HepG2 (cell line): ENCODE data around the gene MTFR1L.

Source experiments
- GTF2F1 ChIP-seq: fragments of 150-350 bp; IDR thresholded peaks from 2 replicates; pipeline ENCODE4 v1.6.1; 2014; ENCODE audit warnings: low read length
- MAZ ChIP-seq, 2 experiments: sonication (generic) in 1 of 2; formaldehyde crosslinking in 1 of 2; IDR thresholded peaks; 2 replicates each; pipeline versions ENCODE4 v1.5.0 to v1.6.1; 2012 to 2020; ENCODE audit warnings: low read depth in 2 of 2, mild to moderate bottlenecking in 2 of 2, borderline replicate concordance in 1 of 2, improper control_type of control experiment in 1 of 2, low read length in 1 of 2, missing genetic modification reagents in 1 of 2, moderate library complexity in 1 of 2
- MYC ChIP-seq: sonication (generic); formaldehyde crosslinking; IDR thresholded peaks from 2 replicates; pipeline ENCODE4 v1.9.0; 2021; ENCODE audit warnings: missing genetic modification reagents, borderline replicate concordance
- STAG1 ChIP-seq: sonication (generic); formaldehyde crosslinking; IDR thresholded peaks from 2 replicates; pipeline ENCODE4 v1.4.0; 2020; ENCODE audit warnings: missing genetic modification reagents
- TARDBP ChIP-seq: sonication (generic); formaldehyde crosslinking; IDR thresholded peaks from 2 replicates; pipeline ENCODE4 v1.8.0; 2022; ENCODE audit warnings: mild to moderate bottlenecking, missing genetic modification reagents
- ZNF124 ChIP-seq: sonication (generic); formaldehyde crosslinking; IDR thresholded peaks from 2 replicates; pipeline ENCODE4 v1.4.0; 2020; ENCODE audit warnings: missing genetic modification reagents
- ZNF451 ChIP-seq: sonication (generic); formaldehyde crosslinking; IDR thresholded peaks from 2 replicates; pipeline ENCODE4 v1.5.0; 2020; ENCODE audit warnings: mild to moderate bottlenecking, missing genetic modification reagents
- TF ChIP-seq, protein P1 (sequence below): sonication (generic); formaldehyde crosslinking; IDR thresholded peaks from 2 replicates; pipeline ENCODE4 v1.5.0; 2020; ENCODE audit warnings: mild to moderate bottlenecking, missing genetic modification reagents, moderate library complexity

DNA sequence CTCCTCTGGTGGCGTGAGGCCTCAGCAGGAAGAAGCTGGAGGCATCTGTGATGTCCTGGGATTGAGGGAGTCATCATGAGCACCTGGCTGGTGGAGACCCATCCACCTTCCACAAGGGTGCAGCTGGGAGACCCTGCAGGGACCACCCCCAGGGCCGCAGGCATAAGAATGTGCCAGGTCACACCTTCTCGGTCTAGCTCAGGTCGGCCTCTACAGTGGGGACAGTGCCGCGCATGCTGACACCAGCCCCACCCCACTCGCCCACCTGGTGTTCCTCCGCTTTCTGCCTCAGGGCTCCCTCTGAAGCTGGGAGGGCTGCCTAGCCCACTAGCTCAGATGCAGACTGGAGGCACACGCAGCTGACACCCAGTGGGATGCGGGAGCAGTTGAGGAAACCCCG lies 61.5 kb downstream of the MTFR1L start:
- no peak for TF ChIP-seq MYC (CRISPR knock-in tag)
- no peak for TF ChIP-seq GTF2F1
- TF ChIP-seq ZNF451: no peak
- TF ChIP-seq ZNF124 (CRISPR knock-in tag): no peak
- TF ChIP-seq MAZ (IDR thresholded peaks at IDR 0.05; ENCODE audit: borderline replicate concordance, low read depth, low read length): no peak
- no peak for TF ChIP-seq MAZ (CRISPR knock-in tag; IDR thresholded peaks at IDR 0.05; ENCODE audit: low read depth)
- TF ChIP-seq, protein P1, sequence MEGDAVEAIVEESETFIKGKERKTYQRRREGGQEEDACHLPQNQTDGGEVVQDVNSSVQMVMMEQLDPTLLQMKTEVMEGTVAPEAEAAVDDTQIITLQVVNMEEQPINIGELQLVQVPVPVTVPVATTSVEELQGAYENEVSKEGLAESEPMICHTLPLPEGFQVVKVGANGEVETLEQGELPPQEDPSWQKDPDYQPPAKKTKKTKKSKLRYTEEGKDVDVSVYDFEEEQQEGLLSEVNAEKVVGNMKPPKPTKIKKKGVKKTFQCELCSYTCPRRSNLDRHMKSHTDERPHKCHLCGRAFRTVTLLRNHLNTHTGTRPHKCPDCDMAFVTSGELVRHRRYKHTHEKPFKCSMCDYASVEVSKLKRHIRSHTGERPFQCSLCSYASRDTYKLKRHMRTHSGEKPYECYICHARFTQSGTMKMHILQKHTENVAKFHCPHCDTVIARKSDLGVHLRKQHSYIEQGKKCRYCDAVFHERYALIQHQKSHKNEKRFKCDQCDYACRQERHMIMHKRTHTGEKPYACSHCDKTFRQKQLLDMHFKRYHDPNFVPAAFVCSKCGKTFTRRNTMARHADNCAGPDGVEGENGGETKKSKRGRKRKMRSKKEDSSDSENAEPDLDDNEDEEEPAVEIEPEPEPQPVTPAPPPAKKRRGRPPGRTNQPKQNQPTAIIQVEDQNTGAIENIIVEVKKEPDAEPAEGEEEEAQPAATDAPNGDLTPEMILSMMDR: no peak
- TF ChIP-seq TARDBP (CRISPR knock-in tag): no peak
- TF ChIP-seq STAG1 (CRISPR knock-in tag): no peak
